Stomach smooth muscle (tissue), 2 donors: Measurements from ENCODE around the gene SCYGR5.

Experiments used
- H3K27ac ChIP-seq: one replicate; pipeline ENCODE4 v1.7.0; 2013; ENCODE audit warnings: mild to moderate bottlenecking, low read length, inconsistent platforms
- H3K27me3 ChIP-seq, 2 donors: one replicate each; pipeline ENCODE4 v1.7.0; 2013; ENCODE audit warnings: low read length in 2 of 2; ENCODE audit not compliant: insufficient read depth in 2 of 2, control insufficient read depth in 1 of 2
- H3K36me3 ChIP-seq, 2 donors: one replicate each; pipeline ENCODE4 v1.7.0; 2013; ENCODE audit warnings: low read length in 2 of 2; ENCODE audit not compliant: control insufficient read depth in 2 of 2, insufficient read depth in 2 of 2
- H3K4me1 ChIP-seq: one replicate; pipeline ENCODE4 v1.7.0; 2013; ENCODE audit warnings: low read length; ENCODE audit not compliant: control insufficient read depth, insufficient read depth
- H3K4me3 ChIP-seq, 2 donors: one replicate each; pipeline ENCODE4 v1.7.0; 2013; ENCODE audit warnings: low read length in 2 of 2
- H3K9ac ChIP-seq, 2 donors: one replicate each; pipeline ENCODE4 v1.7.0; 2013; ENCODE audit warnings: low read length in 2 of 2, mild to moderate bottlenecking in 1 of 2
- H3K9me3 ChIP-seq, 2 donors: one replicate each; pipeline ENCODE4 v1.7.0; 2013; ENCODE audit warnings: low read length in 2 of 2; ENCODE audit not compliant: control insufficient read depth in 2 of 2
- donor health status: healthy.
- donor health status: Pancreatic carcinoma.

The SCYGR5 gene

GRCh38 chr2:227642656-227643055 lies 23.9 kb upstream of the SCYGR5 start:
- Histone ChIP-seq H3K27me3 (no peaks in the 10 kb centered on the region), H3K4me3 (no peak overlapping the region), H3K27ac (no peak overlapping the region), H3K36me3 (no peaks in the 10 kb centered on the region), H3K9me3 (no peaks in the 10 kb centered on the region), H3K9ac (no peak overlapping the region), H3K4me1 (no peaks in the 10 kb centered on the region)

- Histone ChIP-seq H3K4me1 (no peaks in the 10 kb centered on the region), H3K9me3 (no peaks in the 10 kb centered on the region), H3K27me3 (no peaks in the 10 kb centered on the region)
These were observed 22.5 kb upstream of the SCYGR5 start for GRCh38 chr2:227643990-227644551.

GRCh38 chr2:227653419-227653818 lies 13.2 kb upstream of the SCYGR5 start:
- no peaks in the 10 kb centered on the region for H3K9me3 ChIP-seq
- H3K9ac ChIP-seq = no peak overlapping the region
- H3K4me3 ChIP-seq = no peak overlapping the region
- H3K27ac ChIP-seq = no peak overlapping the region
- peaks cover 0 to 2% of the 10 kb centered on the region in 2 donors for H3K27me3 ChIP-seq
- H3K36me3 ChIP-seq = no peaks in the 10 kb centered on the region
- no peaks in the 10 kb centered on the region for H3K4me1 ChIP-seq

More at GRCh38 chr2:227643990-227644551, 22.5 kb upstream of the SCYGR5 start:
- no peak overlapping the region for H3K4me3 ChIP-seq
- H3K9ac ChIP-seq = no peak overlapping the region
- H3K36me3 ChIP-seq = no peaks in the 10 kb centered on the region
- H3K27ac ChIP-seq = no peak overlapping the region

- Histone ChIP-seq H3K27ac (no peak overlapping the region), H3K9me3 (no peaks in the 10 kb centered on the region), H3K4me3 (no peak overlapping the region), H3K4me1 (no peaks in the 10 kb centered on the region), H3K36me3 (no peaks in the 10 kb centered on the region), H3K9ac (no peak overlapping the region), H3K27me3 (peaks cover 0 to 2% of the 10 kb centered on the region in 2 donors)
These were observed 12.2 kb upstream of the SCYGR5 start for GRCh38 chr2:227654426-227654825.

- Histone ChIP-seq H3K9ac (no peak overlapping the region), H3K4me1 (no peaks in the 10 kb centered on the region), H3K27me3 (peaks cover 0 to 2% of the 10 kb centered on the region in 2 donors), H3K36me3 (no peaks in the 10 kb centered on the region), H3K4me3 (no peak overlapping the region), H3K9me3 (no peaks in the 10 kb centered on the region), H3K27ac (no peak overlapping the region)
These were observed 11.2 kb upstream of the SCYGR5 start for GRCh38 chr2:227655454-227655853.

- H3K27me3 ChIP-seq = peaks cover 0 to 2% of the 10 kb centered on the region in 2 donors
- no peak overlapping the region for H3K27ac ChIP-seq
- H3K9me3 ChIP-seq = no peaks in the 10 kb centered on the region
- H3K9ac ChIP-seq = no peak overlapping the region
- H3K36me3 ChIP-seq = no peaks in the 10 kb centered on the region
- no peaks in the 10 kb centered on the region for H3K4me1 ChIP-seq
- no peak overlapping the region for H3K4me3 ChIP-seq
These were observed 9.3 kb upstream of the SCYGR5 start for GRCh38 chr2:227657199-227657845.

- H3K27me3 ChIP-seq = peaks cover 0 to 2% of the 10 kb centered on the region in 2 donors
- no peak overlapping the region for H3K9ac ChIP-seq
- H3K27ac ChIP-seq = no peak overlapping the region
- no peaks in the 10 kb centered on the region for H3K4me1 ChIP-seq
- no peak overlapping the region for H3K4me3 ChIP-seq
- no peaks in the 10 kb centered on the region for H3K9me3 ChIP-seq
- no peaks in the 10 kb centered on the region for H3K36me3 ChIP-seq
These were observed 5.5 kb upstream of the SCYGR5 start for GRCh38 chr2:227661025-227661649.

- Histone ChIP-seq H3K27me3 (peaks cover 0 to 2% of the 10 kb centered on the region in 2 donors), H3K4me1 (no peaks in the 10 kb centered on the region), H3K36me3 (no peaks in the 10 kb centered on the region), H3K9ac (no peak overlapping the region), H3K4me3 (no peak overlapping the region), H3K27ac (no peak overlapping the region), H3K9me3 (no peaks in the 10 kb centered on the region)
These were observed 4.8 kb upstream of the SCYGR5 start for GRCh38 chr2:227661827-227662226.

GRCh38 chr2:227665189-227665940 lies 1.2 kb upstream of the SCYGR5 start:
- Histone ChIP-seq H3K4me3 (no peak overlapping the region), H3K9ac (no peak overlapping the region), H3K36me3 (no peaks in the 10 kb centered on the region), H3K4me1 (no peaks in the 10 kb centered on the region), H3K9me3 (no peaks in the 10 kb centered on the region), H3K27me3 (no peaks in the 10 kb centered on the region), H3K27ac (no peak overlapping the region)

- Histone ChIP-seq H3K27me3 (no peaks in the 10 kb centered on the region), H3K9ac (no peak overlapping the region), H3K4me1 (no peaks in the 10 kb centered on the region), H3K4me3 (no peak overlapping the region), H3K27ac (no peak overlapping the region), H3K36me3 (no peaks in the 10 kb centered on the region), H3K9me3 (no peaks in the 10 kb centered on the region)
These were observed 4.7 kb downstream of the SCYGR5 start for GRCh38 chr2:227671170-227671905.
